Astrocyte of the spinal cord (primary cell): ENCODE measurements around the gene CATSPER3.

Experiments used
- DNase-seq: peaks from one replicate; pipeline ENCODE4 v3.0.0; 2011; ENCODE audit warnings: low read depth, low spot score
- H3K4me3 ChIP-seq: 2 replicates; pipeline ENCODE4 v1.5.1; 2011; ENCODE audit warnings: low read depth, mild to moderate bottlenecking, low read length, moderate library complexity
- in situ Hi-C: cut with HindIII; loops from 2 replicates; pipeline ENCODE4 v1.10.0; 2017; ENCODE audit warnings: low sequenced_read_pairs
- TF ChIP-seq, protein P1 (sequence below): IDR thresholded peaks from 2 replicates; pipeline ENCODE4 v1.5.1; 2012; ENCODE audit warnings: low read depth, mild to moderate bottlenecking, low read length, inconsistent platforms

Gene CATSPER3

DNA sequence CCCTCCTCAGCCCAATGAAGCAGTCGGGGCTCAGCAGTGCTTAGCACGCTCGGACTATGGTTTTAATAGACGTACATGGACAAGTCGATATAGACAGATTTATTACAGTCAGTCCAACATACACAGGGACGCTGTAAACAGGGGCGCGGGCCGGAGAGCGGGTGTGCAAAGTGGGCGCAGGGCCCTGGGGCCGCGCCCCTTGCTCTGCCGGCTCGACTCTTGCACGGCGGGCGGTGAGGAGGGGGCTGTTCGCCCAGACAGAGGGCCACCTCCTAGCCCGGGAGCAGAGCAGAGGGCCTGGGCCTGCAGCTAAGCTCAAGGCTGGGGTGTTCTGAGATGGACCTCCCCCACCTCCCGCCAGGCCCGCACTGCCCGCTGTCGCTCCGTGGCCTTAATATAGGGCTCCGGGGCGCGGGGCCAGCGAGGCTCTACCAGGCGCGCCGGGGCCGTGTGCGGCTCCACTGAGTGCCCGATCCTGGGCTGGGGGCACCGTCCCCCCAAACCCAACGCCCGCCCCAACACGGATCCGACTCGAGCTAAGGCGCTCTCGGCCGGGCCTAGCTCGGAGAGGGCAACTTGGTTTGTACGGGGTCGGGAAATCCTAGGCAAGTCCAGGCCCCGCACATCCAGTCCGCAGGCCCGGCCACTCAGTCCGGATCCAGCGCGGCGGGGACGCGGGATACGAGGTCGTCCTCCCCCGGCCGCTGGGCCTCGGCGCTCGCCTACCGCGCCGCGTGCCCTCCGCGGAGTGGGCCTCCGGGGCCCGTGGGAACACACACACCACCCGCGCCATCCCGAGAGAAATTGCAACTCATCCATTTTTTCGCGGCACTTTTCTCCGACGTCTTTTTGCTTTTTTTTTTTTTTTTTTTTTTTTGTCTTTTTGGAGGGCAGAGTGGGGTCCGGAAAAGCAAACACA is 60.2 kb downstream of the CATSPER3 start:
- H3K4me3 ChIP-seq: no peak overlapping the region
- in situ Hi-C loops: no loop called here
- TF ChIP-seq, protein P1, sequence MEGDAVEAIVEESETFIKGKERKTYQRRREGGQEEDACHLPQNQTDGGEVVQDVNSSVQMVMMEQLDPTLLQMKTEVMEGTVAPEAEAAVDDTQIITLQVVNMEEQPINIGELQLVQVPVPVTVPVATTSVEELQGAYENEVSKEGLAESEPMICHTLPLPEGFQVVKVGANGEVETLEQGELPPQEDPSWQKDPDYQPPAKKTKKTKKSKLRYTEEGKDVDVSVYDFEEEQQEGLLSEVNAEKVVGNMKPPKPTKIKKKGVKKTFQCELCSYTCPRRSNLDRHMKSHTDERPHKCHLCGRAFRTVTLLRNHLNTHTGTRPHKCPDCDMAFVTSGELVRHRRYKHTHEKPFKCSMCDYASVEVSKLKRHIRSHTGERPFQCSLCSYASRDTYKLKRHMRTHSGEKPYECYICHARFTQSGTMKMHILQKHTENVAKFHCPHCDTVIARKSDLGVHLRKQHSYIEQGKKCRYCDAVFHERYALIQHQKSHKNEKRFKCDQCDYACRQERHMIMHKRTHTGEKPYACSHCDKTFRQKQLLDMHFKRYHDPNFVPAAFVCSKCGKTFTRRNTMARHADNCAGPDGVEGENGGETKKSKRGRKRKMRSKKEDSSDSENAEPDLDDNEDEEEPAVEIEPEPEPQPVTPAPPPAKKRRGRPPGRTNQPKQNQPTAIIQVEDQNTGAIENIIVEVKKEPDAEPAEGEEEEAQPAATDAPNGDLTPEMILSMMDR: no peak
- DNase-seq: no peak

DNA sequence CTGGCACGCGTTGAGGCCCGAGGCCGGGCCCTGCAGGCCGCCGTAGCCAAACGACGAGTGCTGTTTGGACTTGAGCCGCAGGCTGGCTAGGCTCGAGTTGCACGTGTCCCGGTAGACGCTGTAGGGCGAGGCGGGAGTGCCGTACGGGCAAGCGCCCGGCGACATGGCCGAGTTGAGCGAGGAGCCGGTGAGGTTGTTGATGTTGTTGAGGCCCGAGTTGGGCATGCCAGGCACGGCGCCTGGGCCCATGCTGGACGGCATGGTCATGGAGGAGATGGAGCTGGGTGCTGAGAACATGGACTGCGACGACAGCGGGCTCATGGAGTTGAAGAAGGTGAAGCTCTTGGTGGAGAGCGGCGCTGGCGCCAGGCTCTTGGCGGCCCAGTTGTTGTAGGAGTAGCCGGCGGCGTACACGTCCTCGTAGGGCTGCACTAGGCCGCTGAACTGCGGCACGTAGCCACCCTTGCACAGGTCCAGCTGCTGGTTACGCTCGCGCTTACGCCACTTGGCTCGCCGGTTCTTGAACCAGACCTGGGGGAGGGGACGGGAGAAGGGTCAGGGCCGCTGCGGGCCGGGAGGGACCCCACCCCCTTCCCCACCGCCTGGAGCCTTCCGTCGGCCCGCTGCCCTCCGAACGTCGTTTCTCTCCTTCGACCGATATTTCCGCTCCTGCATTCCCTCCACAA is 61.2 kb downstream of the CATSPER3 start:
- no peak for DNase-seq
- in situ Hi-C loops: no loop called here
- H3K4me3 ChIP-seq: no peak overlapping the region
- TF ChIP-seq, protein P1: no peak

DNA sequence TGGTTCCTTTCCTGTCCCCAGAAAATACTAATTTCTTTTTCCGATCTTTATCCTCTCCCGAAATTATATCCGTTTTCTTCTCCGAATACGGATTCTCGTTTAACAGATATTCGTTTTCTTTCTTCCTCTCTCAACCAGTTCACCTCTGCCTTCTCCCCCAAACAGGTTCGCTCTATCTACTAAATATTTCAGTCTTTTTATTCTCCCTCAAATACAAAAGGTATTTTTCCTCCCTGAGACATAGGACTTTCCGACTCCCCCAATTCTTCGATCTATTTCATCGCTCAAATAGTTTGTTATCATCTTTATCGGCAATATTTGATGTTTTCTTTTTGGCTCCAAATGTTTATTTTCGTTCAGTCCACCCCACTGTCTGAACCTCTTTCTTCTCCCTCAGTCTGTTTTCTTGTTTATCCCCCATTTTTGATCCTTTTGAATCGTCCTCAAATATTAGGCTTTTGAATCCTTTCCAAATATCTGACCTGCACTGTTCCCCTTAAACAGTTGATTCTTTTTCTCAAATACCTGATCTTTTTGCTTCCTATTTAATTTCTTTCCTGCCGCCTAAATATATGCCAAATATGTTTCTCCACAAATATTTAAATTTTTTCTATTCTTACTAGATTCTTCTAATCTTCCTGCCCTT is 61.9 kb downstream of the CATSPER3 start:
- H3K4me3 ChIP-seq: no peak overlapping the region
- TF ChIP-seq, protein P1: no peak
- peak; percentile 29 for DNase-seq
- in situ Hi-C loops: no loop called here

DNA sequence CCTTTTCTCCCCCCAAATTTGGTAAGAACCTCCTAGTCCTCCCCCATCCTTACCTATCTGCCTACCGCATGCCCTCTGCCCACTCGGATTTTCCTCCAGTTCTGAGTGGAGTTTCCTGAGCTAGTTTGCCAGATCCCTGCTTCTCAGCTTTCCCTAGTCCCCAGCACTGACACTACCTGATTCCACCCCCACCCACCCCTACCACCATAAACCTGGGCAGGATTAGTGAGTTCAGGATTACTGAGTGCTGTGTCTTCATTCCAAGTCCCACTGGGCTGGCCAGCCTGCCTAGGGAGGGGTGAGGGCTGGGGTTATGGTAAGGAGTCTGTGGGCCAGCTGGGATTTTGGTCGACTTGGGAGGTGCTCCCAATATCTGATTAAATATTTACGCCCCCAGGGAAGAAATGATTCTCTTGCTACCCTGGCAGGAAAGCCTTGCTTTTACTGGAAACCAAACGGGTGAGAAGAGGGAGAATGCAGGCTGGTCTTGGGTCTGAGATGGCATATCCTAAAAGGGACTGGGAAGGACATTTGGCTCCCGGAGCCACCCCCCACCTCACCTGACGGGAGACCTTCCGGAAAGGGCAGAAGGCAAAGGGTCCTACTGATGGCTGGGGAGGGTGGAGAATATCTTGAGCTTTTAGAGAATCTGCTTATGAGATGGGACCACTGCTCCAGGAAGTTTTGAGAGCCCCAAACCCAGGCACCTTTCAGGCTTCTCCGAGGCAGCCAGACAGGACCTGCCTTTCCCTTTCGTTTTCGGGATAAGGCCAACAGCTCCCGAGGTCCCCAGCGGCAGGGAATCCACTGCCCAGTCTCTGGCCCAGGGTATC is 62.6 kb downstream of the CATSPER3 start:
- in situ Hi-C loops: no loop called here
- TF ChIP-seq, protein P1: no peak
- H3K4me3 ChIP-seq: no peak overlapping the region
- DNase-seq: no peak

DNA sequence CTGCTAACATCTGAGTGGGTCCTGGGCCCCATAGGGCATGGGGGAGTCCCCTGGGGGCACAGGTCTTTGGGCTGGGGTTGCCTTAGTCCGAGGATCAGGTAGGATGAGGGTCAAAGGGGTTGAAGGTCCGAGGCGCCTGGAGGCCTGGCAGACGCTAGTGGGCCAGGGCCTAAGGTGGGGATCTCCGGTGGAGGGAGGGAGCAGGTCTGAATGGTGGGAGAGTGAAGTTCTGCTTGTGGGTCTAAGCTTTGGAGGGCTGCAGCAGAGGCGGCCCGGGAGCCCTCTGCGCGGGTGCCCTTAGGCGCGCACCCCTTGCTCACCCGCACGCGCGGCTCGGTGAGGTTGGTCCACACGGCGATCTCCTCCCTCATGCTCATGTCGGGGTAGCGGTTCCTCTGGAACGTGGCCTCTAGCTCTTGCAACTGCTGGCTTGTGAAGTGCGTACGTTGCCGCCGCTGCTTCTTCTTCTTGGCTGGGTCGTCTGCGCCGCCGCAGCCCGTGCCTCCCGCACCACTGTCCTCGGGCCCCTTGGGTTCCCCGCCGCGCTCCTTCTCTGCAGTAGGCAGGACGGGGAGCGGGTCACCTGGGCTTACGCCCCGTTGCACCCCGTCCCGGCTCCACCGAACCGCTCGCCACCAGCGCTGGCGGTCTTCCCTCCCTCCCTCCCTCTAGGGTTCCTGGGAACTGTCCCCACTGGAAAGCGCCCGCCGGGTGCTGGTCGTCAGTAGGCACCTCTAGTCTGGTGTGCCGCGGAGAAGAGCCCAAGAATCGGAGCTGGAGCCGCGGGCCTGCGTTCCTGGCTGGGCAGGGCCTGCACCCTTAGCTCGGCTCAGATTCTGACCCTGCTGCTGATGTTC is 63.5 kb downstream of the CATSPER3 start:
- DNase-seq: no peak
- no peak overlapping the region for H3K4me3 ChIP-seq
- in situ Hi-C loops: no loop called here
- TF ChIP-seq, protein P1: no peak
